Skeletal muscle cell (primary cell): ENCODE data around the gene GJB5.
"Not testable (repeated sequence)": the region's sequence is repeated elsewhere in the genome, so short reads cannot be mapped to it uniquely, and the experiment has no call there.

ENCODE experiments used
- DNase-seq: peaks from one replicate; pipeline ENCODE4 v3.0.0-alpha.2; 2010; ENCODE audit warnings: low read depth
- H3K4me3 ChIP-seq: 2 replicates; pipeline ENCODE4 v1.5.1; 2011; ENCODE audit warnings: low read depth, mild to moderate bottlenecking, control low read depth, low read length, moderate library complexity

The GJB5 gene

GRCh38 chr1:34771573-34772371 lies 16.9 kb downstream of the GJB5 start:
- no peak for DNase-seq
- no peak overlapping the region for H3K4me3 ChIP-seq

- H3K4me3 ChIP-seq, result not testable (repeated sequence)
These were observed 18.3 kb downstream of the GJB5 start for GRCh38 chr1:34773114-34773513.

GRCh38 chr1:34774957-34775356 lies 20.1 kb downstream of the GJB5 start:
- no peak overlapping the region for H3K4me3 ChIP-seq
- no peak for DNase-seq

More at GRCh38 chr1:34773114-34773513, 18.3 kb downstream of the GJB5 start:
- not testable (repeated sequence) for DNase-seq

- DNase-seq, result no peak
- no peak overlapping the region for H3K4me3 ChIP-seq
These were observed 22.1 kb downstream of the GJB5 start for GRCh38 chr1:34776911-34777310.

- no peak for DNase-seq
- H3K4me3 ChIP-seq, result no peak overlapping the region
These were observed 22.9 kb downstream of the GJB5 start for GRCh38 chr1:34777519-34778321.

- no peak overlapping the region for H3K4me3 ChIP-seq
- no peak for DNase-seq
These were observed 23.5 kb downstream of the GJB5 start for GRCh38 chr1:34778381-34778780.

GRCh38 chr1:34779005-34779404 lies 24.2 kb downstream of the GJB5 start:
- no peak overlapping the region for H3K4me3 ChIP-seq
- no peak for DNase-seq

- H3K4me3 ChIP-seq, result no peak overlapping the region
- DNase-seq, result no peak
These were observed 24.7 kb downstream of the GJB5 start for GRCh38 chr1:34779526-34779925.

GRCh38 chr1:34779962-34780361 lies 25.1 kb downstream of the GJB5 start:
- H3K4me3 ChIP-seq, result no peak overlapping the region
- DNase-seq, result no peak

- H3K4me3 ChIP-seq, result no peak overlapping the region
- DNase-seq, result no peak
These were observed 25.7 kb downstream of the GJB5 start for GRCh38 chr1:34780528-34780927.

GRCh38 chr1:34781071-34781843 lies 26.4 kb downstream of the GJB5 start, which contains the start of gene GJB3:
Gene GJB3 (plus strand): TSS chr1:34781214. CDS start chr1:34784763, 3,549 bp downstream.
- peak within 1 kb of the TSS; percentile 12 for H3K4me3 ChIP-seq
- DNase-seq, result no peak

- no peak overlapping the region for H3K4me3 ChIP-seq
These were observed 27.1 kb downstream of the GJB5 start for GRCh38 chr1:34781844-34782391.

GRCh38 chr1:34784751-34785221 lies 29.9 kb downstream of the GJB5 start:
- no peak overlapping the region for H3K4me3 ChIP-seq
- no peak for DNase-seq

More at GRCh38 chr1:34781844-34782391, 27.1 kb downstream of the GJB5 start:
- no peak for DNase-seq

GRCh38 chr1:34785231-34785874 lies 30.5 kb downstream of the GJB5 start:
- no peak for DNase-seq

GRCh38 chr1:34785875-34786470 lies 31.1 kb downstream of the GJB5 start:
- no peak overlapping the region for H3K4me3 ChIP-seq
- DNase-seq, result no peak

More at GRCh38 chr1:34785231-34785874, 30.5 kb downstream of the GJB5 start:
- H3K4me3 ChIP-seq, result no peak overlapping the region

GRCh38 chr1:34786521-34787325 lies 31.9 kb downstream of the GJB5 start:
- no peak overlapping the region for H3K4me3 ChIP-seq
- DNase-seq, result peak; percentile 25

GRCh38 chr1:34787461-34788420 lies 32.9 kb downstream of the GJB5 start:
- H3K4me3 ChIP-seq, result no peak overlapping the region
- DNase-seq, result no peak
